HT1080 (cell line): Measurements from ENCODE around the gene ZGRF1. TPM values are rescaled to one million over a fixed set of nuclear protein-coding genes. Genes with fewer than 3 reads are reported as not detected.
"Not testable (repeated sequence)": the region's sequence is repeated elsewhere in the genome, so short reads cannot be mapped to it uniquely, and the experiment has no call there.

Source experiments
- DNase-seq: peaks from one replicate; pipeline ENCODE4 v3.0.0-alpha.2; 2015; ENCODE audit warnings: low read depth
- small RNA-seq: library from RNA; depleted of rRNA; stranded (forward); fragments of <200 nt; gene quantifications from one replicate; pipeline ENCODE3, GENCODE V24; 2014
- total RNA-seq: library from RNA; depleted of rRNA; stranded (reverse); fragments of >200 nt; shearing (Covaris generic); gene quantifications from 2 replicates; pipeline ENCODE4 v1.2.3, GENCODE V29; 2014; rRNA removed

The ZGRF1 gene
- total RNA-seq, 1 experiment from 2014 or later = 13.0 TPM

- no peak for DNase-seq
Measured at GRCh38 chr4:112516066-112516470, 120.6 kb downstream of the ZGRF1 start, which contains the start of gene NEUROG2. TSS of gene NEUROG2 (minus strand) at chr4:112516180. CDS start at chr4:112515475, 705 bp downstream.

- peak; percentile 50 for DNase-seq
Measured at GRCh38 chr4:112515198-112516065, 121.3 kb downstream of the ZGRF1 start.

- no peak for DNase-seq
Measured at GRCh38 chr4:112514647-112515197, 122.0 kb downstream of the ZGRF1 start.

GRCh38 chr4:112513971-112514646 is 122.6 kb downstream of the ZGRF1 start:
- DNase-seq = no peak

GRCh38 chr4:112511803-112512118 is 124.9 kb downstream of the ZGRF1 start:
- DNase-seq = no peak

GRCh38 chr4:112511093-112511802 is 125.5 kb downstream of the ZGRF1 start:
- no peak for DNase-seq

- DNase-seq = no peak
Measured at GRCh38 chr4:112510291-112511092, 126.2 kb downstream of the ZGRF1 start.

- DNase-seq = no peak
Measured at GRCh38 chr4:112509243-112510141, 127.2 kb downstream of the ZGRF1 start.

- DNase-seq = no peak
Measured at GRCh38 chr4:112508356-112508755, 128.4 kb downstream of the ZGRF1 start.

- no peak for DNase-seq
Measured at GRCh38 chr4:112504807-112505206, 131.9 kb downstream of the ZGRF1 start.

GRCh38 chr4:112502871-112503270 is 133.8 kb downstream of the ZGRF1 start:
- DNase-seq = no peak

GRCh38 chr4:112492321-112492720 is 144.4 kb downstream of the ZGRF1 start:
- peak; percentile 46 for DNase-seq

GRCh38 chr4:112490808-112491207 is 145.9 kb downstream of the ZGRF1 start:
- not testable (repeated sequence) for DNase-seq

Small RNA genes lying within 50 kb of the gene (small RNA-seq; reads per million reads assigned to genes)
- gene MIR302A (not detected), gene MIR302C (not detected), gene MIR302D (not detected), gene MIR367 (not detected)

Other genes starting within 250 kb of the ZGRF1 start
- 0.03 and 0.05 TPM in 2 replicates for gene NEUROG2, start 120.7 kb downstream of the ZGRF1 start, total RNA-seq
- gene LARP7, start 234 bp upstream of the ZGRF1 start, total RNA-seq = 31.7 and 37.9 TPM in 2 replicates